ENCODE results near the gene DLG2. TPM values are rescaled to one million over a fixed set of nuclear protein-coding genes. Genes with fewer than 3 reads are reported as not detected.

Gene DLG2
- polyA plus RNA-seq, 2 donors: 2.6 to 6.7 TPM

DNA sequence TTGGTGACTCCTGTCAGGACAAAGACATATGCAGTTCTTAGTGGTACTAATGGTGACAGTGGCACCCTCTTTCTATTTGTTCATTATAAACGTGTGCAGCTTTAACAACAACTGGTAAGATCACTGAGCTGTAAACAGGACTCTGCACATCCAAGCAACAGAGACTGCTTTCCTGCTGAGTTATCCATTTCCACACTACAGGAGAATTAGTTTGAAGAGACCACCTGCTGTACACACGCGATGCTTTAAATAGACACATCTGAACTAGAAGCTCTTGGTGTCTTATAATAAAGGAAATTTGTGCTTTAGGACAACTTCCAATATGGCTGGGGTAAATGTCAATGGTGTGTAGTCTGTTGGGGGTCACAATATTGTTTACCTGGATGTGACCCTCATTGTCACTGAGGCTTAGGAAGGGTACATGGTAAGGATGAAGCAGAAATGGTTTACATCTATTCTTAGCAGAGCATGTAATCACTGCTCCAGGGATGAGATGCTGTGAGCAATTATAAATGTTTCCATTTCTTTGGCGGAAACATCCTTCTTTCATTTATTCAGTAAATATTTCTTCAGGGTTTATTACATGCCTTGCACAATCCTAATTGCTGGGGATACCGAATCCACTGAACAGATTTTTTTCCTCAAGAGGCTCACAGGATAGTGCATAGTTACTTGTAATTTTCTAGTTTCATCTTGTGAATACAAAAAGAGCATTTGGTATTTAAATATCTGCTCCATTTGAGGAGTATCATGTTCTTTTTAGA, 1987.0 kb downstream of the DLG2 start:
- 74 to 77% methylated on average over 5 of the region's 5 CpGs for WGBS, 2 donors
- Histone ChIP-seq H3K4me1 (ENCODE audit: control insufficient read depth in 2 of 2, insufficient read depth in 2 of 2, low read length in 1 of 2) (no peaks in the 10 kb centered on the region), H3K4me3 (ENCODE audit: low read depth in 1 of 2, low read length in 2 of 2) (no peak overlapping the region), H3K9me3 (ENCODE audit: control insufficient read depth in 2 of 2, insufficient read depth in 1 of 2, low read depth in 1 of 2, low read length in 1 of 2) (no peaks in the 10 kb centered on the region), H3K36me3 (ENCODE audit: control insufficient read depth in 2 of 2, insufficient read depth in 2 of 2, low read length in 1 of 2) (no peaks in the 10 kb centered on the region), H3K27ac (ENCODE audit: low read depth in 2 of 2, low read length in 1 of 2) (no peak overlapping the region), H3K27me3 (ENCODE audit: control insufficient read depth in 1 of 2, insufficient read depth in 2 of 2, low read length in 2 of 2) (no peaks in the 10 kb centered on the region)

DNA sequence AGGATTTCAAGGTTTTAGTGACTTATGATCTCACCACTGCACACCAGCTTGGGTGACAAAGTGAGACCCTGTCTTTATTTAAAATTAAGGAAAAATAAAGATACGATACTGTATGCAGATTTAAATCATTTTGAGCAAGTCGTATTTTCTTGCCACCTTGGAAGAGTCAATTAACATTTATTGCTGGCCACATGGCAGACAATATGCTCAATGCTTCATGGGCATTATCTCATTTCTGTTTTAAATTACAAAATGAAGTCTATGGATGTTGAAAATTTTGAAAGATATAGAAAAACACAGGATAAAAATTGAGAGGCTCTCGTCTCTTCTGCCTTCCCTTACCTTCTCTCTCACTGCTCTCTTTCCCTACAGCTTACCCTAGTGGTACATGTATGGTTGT, 1992.0 kb downstream of the DLG2 start:
- Histone ChIP-seq H3K4me3 (ENCODE audit: low read depth in 1 of 2, low read length in 2 of 2) (no peak overlapping the region), H3K4me1 (ENCODE audit: control insufficient read depth in 2 of 2, insufficient read depth in 2 of 2, low read length in 1 of 2) (no peaks in the 10 kb centered on the region), H3K27me3 (ENCODE audit: control insufficient read depth in 1 of 2, insufficient read depth in 2 of 2, low read length in 2 of 2) (no peaks in the 10 kb centered on the region), H3K9me3 (ENCODE audit: control insufficient read depth in 2 of 2, insufficient read depth in 1 of 2, low read depth in 1 of 2, low read length in 1 of 2) (no peaks in the 10 kb centered on the region), H3K27ac (ENCODE audit: low read depth in 2 of 2, low read length in 1 of 2) (no peak overlapping the region), H3K36me3 (ENCODE audit: control insufficient read depth in 2 of 2, insufficient read depth in 2 of 2, low read length in 1 of 2) (no peaks in the 10 kb centered on the region)
- 86 to 92% methylated on average over 3 of the region's 3 CpGs for WGBS, 2 donors

DNA sequence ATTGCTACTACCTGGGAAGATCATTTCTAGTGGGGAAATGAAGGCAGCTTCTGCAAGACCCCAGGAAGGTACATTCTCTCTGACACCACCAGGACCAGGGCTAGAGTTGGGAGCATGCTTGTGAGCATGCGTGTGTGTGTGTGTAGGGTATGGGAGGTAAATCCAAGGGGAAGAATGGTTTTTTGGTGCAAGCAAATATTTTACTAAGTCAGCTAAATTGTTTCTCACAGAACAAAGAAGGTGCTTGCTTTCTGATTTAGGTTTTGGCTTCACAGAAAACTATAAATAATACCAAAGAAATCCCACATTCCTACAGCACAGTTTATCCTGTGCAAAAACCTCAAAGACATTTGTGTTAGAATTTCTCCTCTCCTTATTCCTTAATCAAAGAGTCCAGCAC, 1996.9 kb downstream of the DLG2 start:
- Histone ChIP-seq H3K27me3 (ENCODE audit: control insufficient read depth in 1 of 2, insufficient read depth in 2 of 2, low read length in 2 of 2) (no peaks in the 10 kb centered on the region), H3K27ac (ENCODE audit: low read depth in 2 of 2, low read length in 1 of 2) (no peak overlapping the region), H3K4me3 (ENCODE audit: low read depth in 1 of 2, low read length in 2 of 2) (no peak overlapping the region), H3K9me3 (ENCODE audit: control insufficient read depth in 2 of 2, insufficient read depth in 1 of 2, low read depth in 1 of 2, low read length in 1 of 2) (no peaks in the 10 kb centered on the region), H3K36me3 (ENCODE audit: control insufficient read depth in 2 of 2, insufficient read depth in 2 of 2, low read length in 1 of 2) (no peaks in the 10 kb centered on the region), H3K4me1 (ENCODE audit: control insufficient read depth in 2 of 2, insufficient read depth in 2 of 2, low read length in 1 of 2) (no peaks in the 10 kb centered on the region)
- WGBS, 2 donors: 89 to 90% methylated on average over 1 of the region's 1 CpG

DNA sequence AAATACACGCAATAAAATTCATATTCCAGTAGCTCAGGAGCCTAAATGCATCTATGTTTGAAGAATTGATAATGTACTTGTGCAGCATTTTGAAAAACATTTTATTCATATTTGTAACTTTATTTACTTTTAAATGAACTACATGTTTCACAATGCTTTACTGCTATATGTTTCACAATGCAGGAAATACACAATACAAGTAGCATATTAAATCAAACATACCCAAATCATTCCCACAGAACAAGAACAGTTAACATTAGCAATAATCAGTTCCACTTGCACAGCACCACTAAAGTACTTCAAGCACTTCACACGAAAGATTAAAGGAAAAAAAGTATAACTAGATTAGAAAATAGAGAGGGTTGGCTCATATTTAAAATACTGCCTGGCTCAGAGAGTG, 1997.4 kb downstream of the DLG2 start:
- Histone ChIP-seq H3K27me3 (ENCODE audit: control insufficient read depth in 1 of 2, insufficient read depth in 2 of 2, low read length in 2 of 2) (no peaks in the 10 kb centered on the region), H3K9me3 (ENCODE audit: control insufficient read depth in 2 of 2, insufficient read depth in 1 of 2, low read depth in 1 of 2, low read length in 1 of 2) (no peaks in the 10 kb centered on the region)
- WGBS, 2 donors: 40 to 81% methylated on average over 2 of the region's 2 CpGs

DNA sequence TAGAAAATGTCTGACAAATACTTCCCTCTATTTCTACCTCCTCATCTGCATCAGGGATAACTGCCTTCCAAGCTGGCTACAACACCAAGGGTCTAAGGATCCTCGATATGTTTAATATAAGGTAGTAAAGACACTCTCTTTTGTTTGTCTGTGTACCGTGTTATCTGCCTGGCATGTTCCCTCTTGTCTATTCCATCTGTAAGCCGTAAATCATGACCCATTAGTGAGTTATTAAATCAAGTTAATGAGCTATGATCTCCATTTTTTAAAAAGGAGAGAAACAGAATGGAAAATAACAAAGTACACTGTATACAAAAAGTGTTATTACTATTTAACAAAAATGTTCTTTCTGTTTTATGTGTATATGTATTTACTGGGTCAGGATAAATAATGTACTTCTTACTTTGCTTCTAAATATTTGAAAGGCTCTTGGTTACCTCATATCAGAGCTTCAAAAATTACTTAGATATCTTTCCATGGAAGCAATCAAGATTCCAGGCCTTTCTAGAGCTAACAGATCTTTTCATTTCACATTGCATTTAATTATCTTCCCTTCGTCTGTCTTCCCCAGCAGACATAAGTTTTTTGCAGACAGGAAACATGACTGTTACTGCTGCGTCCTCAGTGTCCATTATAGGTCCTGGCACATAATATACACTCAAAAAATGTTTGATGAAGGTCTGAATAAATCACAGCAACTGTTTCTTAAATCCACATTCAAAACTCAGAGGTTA, 1998.4 kb downstream of the DLG2 start:
- Histone ChIP-seq H3K4me1 (ENCODE audit: control insufficient read depth in 2 of 2, insufficient read depth in 2 of 2, low read length in 1 of 2) (no peaks in the 10 kb centered on the region), H3K27ac (ENCODE audit: low read depth in 2 of 2, low read length in 1 of 2) (no peak overlapping the region), H3K9me3 (ENCODE audit: control insufficient read depth in 2 of 2, insufficient read depth in 1 of 2, low read depth in 1 of 2, low read length in 1 of 2) (no peaks in the 10 kb centered on the region), H3K4me3 (ENCODE audit: low read depth in 1 of 2, low read length in 2 of 2) (no peak overlapping the region), H3K27me3 (ENCODE audit: control insufficient read depth in 1 of 2, insufficient read depth in 2 of 2, low read length in 2 of 2) (no peaks in the 10 kb centered on the region), H3K36me3 (ENCODE audit: control insufficient read depth in 2 of 2, insufficient read depth in 2 of 2, low read length in 1 of 2) (no peaks in the 10 kb centered on the region)
- 55 to 59% methylated on average over 5 of the region's 5 CpGs for WGBS, 2 donors

More for the DNA sequence above, 1997.4 kb downstream of the DLG2 start:
- H3K36me3 ChIP-seq (ENCODE audit: control insufficient read depth in 2 of 2, insufficient read depth in 2 of 2, low read length in 1 of 2): no peaks in the 10 kb centered on the region
- H3K4me1 ChIP-seq (ENCODE audit: control insufficient read depth in 2 of 2, insufficient read depth in 2 of 2, low read length in 1 of 2): no peaks in the 10 kb centered on the region
- no peak overlapping the region for H3K4me3 ChIP-seq (ENCODE audit: low read depth in 1 of 2, low read length in 2 of 2)
- no peak overlapping the region for H3K27ac ChIP-seq (ENCODE audit: low read depth in 2 of 2, low read length in 1 of 2)

DNA sequence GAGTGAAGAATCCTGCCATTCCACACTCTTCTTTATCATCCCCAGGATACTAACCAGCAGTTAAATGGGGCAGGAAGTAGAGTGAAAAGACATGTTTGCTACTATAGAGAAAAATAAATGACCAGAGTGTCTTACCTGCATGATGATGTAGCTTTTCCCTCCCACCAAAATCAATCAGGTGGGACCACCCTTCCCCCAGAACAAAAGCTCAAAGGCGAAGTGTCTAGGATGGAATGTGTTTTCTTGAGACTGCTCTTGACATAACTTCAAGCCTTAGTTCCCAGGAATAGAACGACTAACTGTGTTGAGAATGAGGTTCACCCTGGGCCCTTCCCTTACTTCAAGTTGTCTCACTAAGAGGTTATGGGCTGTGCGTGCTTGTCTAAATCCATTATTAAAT, 2001.8 kb downstream of the DLG2 start:
- H3K27ac ChIP-seq (ENCODE audit: low read depth in 2 of 2, low read length in 1 of 2): no peak overlapping the region
- WGBS, 2 donors: 94 to 95% methylated on average over 3 of the region's 3 CpGs
- H3K4me3 ChIP-seq (ENCODE audit: low read depth in 1 of 2, low read length in 2 of 2): no peak overlapping the region
- no peaks in the 10 kb centered on the region for H3K9me3 ChIP-seq (ENCODE audit: control insufficient read depth in 2 of 2, insufficient read depth in 1 of 2, low read depth in 1 of 2, low read length in 1 of 2)
- H3K36me3 ChIP-seq (ENCODE audit: control insufficient read depth in 2 of 2, insufficient read depth in 2 of 2, low read length in 1 of 2): no peaks in the 10 kb centered on the region
- no peaks in the 10 kb centered on the region for H3K27me3 ChIP-seq (ENCODE audit: control insufficient read depth in 1 of 2, insufficient read depth in 2 of 2, low read length in 2 of 2)
- no peaks in the 10 kb centered on the region for H3K4me1 ChIP-seq (ENCODE audit: control insufficient read depth in 2 of 2, insufficient read depth in 2 of 2, low read length in 1 of 2)

DNA sequence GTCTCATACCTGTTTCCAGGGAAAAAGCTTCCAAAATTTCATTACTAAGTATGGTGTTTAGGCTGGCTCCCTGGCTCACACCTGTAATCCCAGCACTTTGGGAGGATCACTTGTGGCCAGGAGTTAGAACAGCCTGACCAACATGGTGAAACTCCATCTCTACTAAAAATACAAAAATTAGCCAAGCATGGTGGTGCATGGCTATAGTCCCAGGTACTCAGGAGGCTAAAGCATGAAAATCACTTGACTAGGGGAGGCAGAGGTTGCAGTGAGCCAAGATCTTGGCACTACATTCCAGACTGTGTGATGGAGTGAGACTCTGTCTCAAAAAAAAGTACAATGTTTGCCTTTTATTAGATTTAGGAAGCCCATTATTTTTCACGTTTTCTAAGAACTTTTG, 2009.5 kb downstream of the DLG2 start:
- peaks cover 0 to 3% of the 10 kb centered on the region in 2 donors for H3K4me1 ChIP-seq (ENCODE audit: control insufficient read depth in 2 of 2, insufficient read depth in 2 of 2, low read length in 1 of 2)
- no peak overlapping the region for H3K4me3 ChIP-seq (ENCODE audit: low read depth in 1 of 2, low read length in 2 of 2)
- H3K9me3 ChIP-seq (ENCODE audit: control insufficient read depth in 2 of 2, insufficient read depth in 1 of 2, low read depth in 1 of 2, low read length in 1 of 2): no peaks in the 10 kb centered on the region
- H3K36me3 ChIP-seq (ENCODE audit: control insufficient read depth in 2 of 2, insufficient read depth in 2 of 2, low read length in 1 of 2): no peaks in the 10 kb centered on the region
- no peaks in the 10 kb centered on the region for H3K27me3 ChIP-seq (ENCODE audit: control insufficient read depth in 1 of 2, insufficient read depth in 2 of 2, low read length in 2 of 2)
- H3K27ac ChIP-seq (ENCODE audit: low read depth in 2 of 2, low read length in 1 of 2): no peak overlapping the region
- 79 to 81% methylated on average over 1 of the region's 1 CpG for WGBS, 2 donors

DNA sequence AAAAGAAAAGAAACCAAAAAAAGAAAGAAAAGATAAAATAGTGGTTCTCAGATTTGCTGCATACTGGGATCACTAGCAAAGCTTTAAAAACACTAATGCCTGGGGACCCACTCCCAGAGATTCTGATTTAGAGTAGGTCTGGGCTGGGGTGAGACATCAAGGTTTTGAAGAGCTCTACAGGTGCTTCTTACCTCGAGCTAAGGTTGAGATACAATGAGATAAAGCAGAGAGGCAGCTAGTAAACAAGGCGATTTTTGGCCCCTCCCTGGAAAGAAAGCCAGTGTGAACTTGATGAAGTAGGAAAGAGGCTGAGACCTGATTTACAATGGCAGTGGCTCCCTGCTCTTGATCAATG, 2013.4 kb downstream of the DLG2 start:
- H3K27me3 ChIP-seq (ENCODE audit: control insufficient read depth in 1 of 2, insufficient read depth in 2 of 2, low read length in 2 of 2): no peaks in the 10 kb centered on the region
- H3K27ac ChIP-seq (ENCODE audit: low read depth in 2 of 2, low read length in 1 of 2): no peak overlapping the region
- H3K36me3 ChIP-seq (ENCODE audit: control insufficient read depth in 2 of 2, insufficient read depth in 2 of 2, low read length in 1 of 2): no peaks in the 10 kb centered on the region
- no peaks in the 10 kb centered on the region for H3K9me3 ChIP-seq (ENCODE audit: control insufficient read depth in 2 of 2, insufficient read depth in 1 of 2, low read depth in 1 of 2, low read length in 1 of 2)
- H3K4me1 ChIP-seq (ENCODE audit: control insufficient read depth in 2 of 2, insufficient read depth in 2 of 2, low read length in 1 of 2): peaks cover 0 to 3% of the 10 kb centered on the region in 2 donors
- 32 to 36% methylated on average over 2 of the region's 2 CpGs for WGBS, 2 donors
- no peak overlapping the region for H3K4me3 ChIP-seq (ENCODE audit: low read depth in 1 of 2, low read length in 2 of 2)

DNA sequence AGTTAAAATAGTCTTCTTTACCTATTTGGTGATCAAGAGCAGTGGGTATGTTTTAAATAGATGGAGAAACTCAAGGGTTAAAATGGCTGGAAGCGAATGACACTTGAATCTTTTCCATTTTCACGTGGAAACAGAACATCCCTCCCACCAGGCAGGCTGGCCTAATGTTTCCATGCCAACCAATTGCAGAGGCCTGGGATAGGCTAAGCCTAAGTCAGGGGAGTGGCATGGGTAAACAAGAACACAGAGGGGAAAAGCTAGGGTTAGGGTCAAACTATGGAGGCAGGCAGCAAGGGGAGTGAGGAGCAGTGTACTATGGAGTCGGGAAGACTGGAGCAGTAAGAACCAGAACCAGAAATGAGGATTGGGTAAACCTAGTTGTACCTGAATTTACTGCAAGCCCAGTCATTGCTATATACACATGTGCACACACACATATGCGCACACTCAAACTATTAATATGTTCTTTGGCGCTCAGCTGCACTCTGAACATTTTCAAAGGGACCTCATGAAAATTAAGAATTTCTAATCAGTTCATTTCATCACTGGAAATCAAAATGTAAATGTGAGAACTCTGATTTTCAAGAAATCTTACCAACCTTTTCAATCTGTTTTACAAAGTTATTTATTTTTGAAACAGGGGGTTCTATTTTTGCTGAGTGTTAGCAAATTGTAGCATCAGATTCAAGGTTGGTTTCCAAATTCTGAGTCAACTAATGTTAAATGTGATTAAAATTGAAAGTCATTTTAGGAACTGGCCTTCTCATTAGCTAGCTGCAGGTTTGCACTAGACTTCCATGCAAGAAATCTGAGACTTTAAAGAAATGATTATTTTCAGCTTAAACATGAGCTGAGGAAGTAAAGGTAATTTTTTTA, 2014.0 kb downstream of the DLG2 start:
- H3K4me1 ChIP-seq (ENCODE audit: control insufficient read depth in 2 of 2, insufficient read depth in 2 of 2, low read length in 1 of 2): peaks cover 0 to 3% of the 10 kb centered on the region in 2 donors
- no peaks in the 10 kb centered on the region for H3K9me3 ChIP-seq (ENCODE audit: control insufficient read depth in 2 of 2, insufficient read depth in 1 of 2, low read depth in 1 of 2, low read length in 1 of 2)
- WGBS, 2 donors: 63 to 68% methylated on average over 5 of the region's 5 CpGs

More for the DNA sequence above, 2014.0 kb downstream of the DLG2 start:
- Histone ChIP-seq H3K4me3 (ENCODE audit: low read depth in 1 of 2, low read length in 2 of 2) (no peak overlapping the region), H3K27ac (ENCODE audit: low read depth in 2 of 2, low read length in 1 of 2) (no peak overlapping the region), H3K27me3 (ENCODE audit: control insufficient read depth in 1 of 2, insufficient read depth in 2 of 2, low read length in 2 of 2) (no peaks in the 10 kb centered on the region), H3K36me3 (ENCODE audit: control insufficient read depth in 2 of 2, insufficient read depth in 2 of 2, low read length in 1 of 2) (no peaks in the 10 kb centered on the region)
